Peyer's patch (tissue), 4 donors: ENCODE data around the gene TTC9B.

Experiments used
- POLR2A ChIP-seq, 2 donors: fragments of 450-650 bp; IDR thresholded peaks; one replicate each; pipeline ENCODE4 v1.5.1; 2017; ENCODE audit warnings: antibody characterized with exemption in 2 of 2, mild to moderate bottlenecking in 2 of 2, moderate library complexity in 2 of 2
- TF ChIP-seq, protein P1 (sequence below), 6 experiments: fragments of 450-650 bp in 4 of 6; fragments of 200-600 bp in 2 of 6; sonication (generic) in 1 of 6; IDR thresholded peaks; one replicate each; pipeline ENCODE4 v1.5.1; 2017 to 2019; ENCODE audit warnings: antibody characterized with exemption in 6 of 6, mild to moderate bottlenecking in 3 of 6, moderate library complexity in 1 of 6

- TF ChIP-seq, protein P1, sequence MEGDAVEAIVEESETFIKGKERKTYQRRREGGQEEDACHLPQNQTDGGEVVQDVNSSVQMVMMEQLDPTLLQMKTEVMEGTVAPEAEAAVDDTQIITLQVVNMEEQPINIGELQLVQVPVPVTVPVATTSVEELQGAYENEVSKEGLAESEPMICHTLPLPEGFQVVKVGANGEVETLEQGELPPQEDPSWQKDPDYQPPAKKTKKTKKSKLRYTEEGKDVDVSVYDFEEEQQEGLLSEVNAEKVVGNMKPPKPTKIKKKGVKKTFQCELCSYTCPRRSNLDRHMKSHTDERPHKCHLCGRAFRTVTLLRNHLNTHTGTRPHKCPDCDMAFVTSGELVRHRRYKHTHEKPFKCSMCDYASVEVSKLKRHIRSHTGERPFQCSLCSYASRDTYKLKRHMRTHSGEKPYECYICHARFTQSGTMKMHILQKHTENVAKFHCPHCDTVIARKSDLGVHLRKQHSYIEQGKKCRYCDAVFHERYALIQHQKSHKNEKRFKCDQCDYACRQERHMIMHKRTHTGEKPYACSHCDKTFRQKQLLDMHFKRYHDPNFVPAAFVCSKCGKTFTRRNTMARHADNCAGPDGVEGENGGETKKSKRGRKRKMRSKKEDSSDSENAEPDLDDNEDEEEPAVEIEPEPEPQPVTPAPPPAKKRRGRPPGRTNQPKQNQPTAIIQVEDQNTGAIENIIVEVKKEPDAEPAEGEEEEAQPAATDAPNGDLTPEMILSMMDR (IDR thresholded peaks at IDR 0.05), result no peak
- no peak for TF ChIP-seq POLR2A (IDR thresholded peaks at IDR 0.05)
Observed at GRCh38 chr19:40241125-40241808, 23.1 kb upstream of the TTC9B start.
